Endothelial cell of umbilical vein (primary cell): ENCODE results near the gene SLC7A10. TPM values are rescaled to one million over a fixed set of nuclear protein-coding genes. Genes with fewer than 3 reads are reported as not detected.

Source experiments
- BruUV-seq: library from RNA; stranded (reverse); fragments of 400-500 nt; replicated peaks from 2 replicates; lab custom pipeline; 2021; lab: Mats Ljungman, UMichigan
- CTCF ChIA-PET: fragments of 300-600, 350-600 bp; sonication (Branson Sonifier 250); formaldehyde crosslinking; loops from one replicate; lab custom pipeline; 2021; ENCODE audit warnings: antibody characterized with exemption, inconsistent platforms; lab: Charles Lee
- POLR2A ChIA-PET: fragments of 300-600, 350-600 bp; sonication (Branson Sonifier 250); formaldehyde crosslinking; loops from one replicate; lab custom pipeline; 2021; ENCODE audit warnings: antibody characterized with exemption, inconsistent platforms; lab: Charles Lee
- DNase-seq: peaks from one replicate; pipeline ENCODE4 v3.0.0-alpha.2; 2011; ENCODE audit warnings: low read depth, low spot score
- FAIRE-seq: peaks from 2 replicates; lab custom pipeline; 2011; peaks lifted over from hg19 to GRCh38; lab: Jason Lieb, UNC
- H2AFZ ChIP-seq: 2 replicates; pipeline ENCODE4 v1.6.0; 2012; ENCODE audit warnings: low read depth, low read length, control low read depth, inconsistent platforms
- H3K27ac ChIP-seq: 2 replicates; pipeline ENCODE4 v1.5.1; 2011; ENCODE audit warnings: low read depth, mild to moderate bottlenecking, control low read depth, low read length, moderate library complexity; ENCODE audit not compliant: insufficient read depth
- H3K27me3 ChIP-seq, 2 experiments: 2 replicates each; pipeline versions ENCODE4 v1.6.0 to v1.6.1; 2011; ENCODE audit warnings: low read length in 2 of 2, mixed read lengths in 1 of 2; ENCODE audit not compliant: control insufficient read depth in 2 of 2, insufficient read depth in 2 of 2
- H3K36me3 ChIP-seq, 2 experiments: 2 replicates in 1 of 2; 3 replicates in 1 of 2; pipeline ENCODE4 v1.5.1; 2011; ENCODE audit warnings: low read length in 2 of 2, mild to moderate bottlenecking in 1 of 2, moderate library complexity in 1 of 2; ENCODE audit not compliant: control insufficient read depth in 2 of 2, insufficient read depth in 2 of 2; ENCODE audit errors: extremely low read depth in 1 of 2
- H3K4me1 ChIP-seq: 3 replicates; pipeline ENCODE4 v1.5.1; 2011; ENCODE audit warnings: mild to moderate bottlenecking, low read length; ENCODE audit not compliant: control insufficient read depth, insufficient read depth; ENCODE audit errors: extremely low read depth
- H3K4me2 ChIP-seq: 2 replicates; pipeline ENCODE4 v1.6.1; 2011; ENCODE audit warnings: low read length, control low read depth, mixed read lengths; ENCODE audit not compliant: insufficient read depth
- H3K4me3 ChIP-seq, 3 experiments: fragments of 200-600 bp in 1 of 3; sonication (generic), shearing (Covaris generic) in 1 of 3; replicated peaks in 1 of 3; 2 replicates each; pipeline ENCODE4 v1.5.1; 2011 to 2016; ENCODE audit warnings: control low read depth in 3 of 3, low read length in 3 of 3, mild to moderate bottlenecking in 2 of 3, inconsistent platforms in 1 of 3, low read depth in 1 of 3, moderate library complexity in 1 of 3; ENCODE audit not compliant: insufficient read depth in 1 of 3
- H3K79me2 ChIP-seq: 2 replicates; pipeline ENCODE4 v1.6.0; 2012; ENCODE audit warnings: low read length, inconsistent platforms; ENCODE audit not compliant: control insufficient read depth, insufficient read depth
- H3K9ac ChIP-seq: replicated peaks from 2 replicates; pipeline ENCODE3; 2011; ENCODE audit warnings: low read length, control low read depth; ENCODE audit not compliant: insufficient read depth; ENCODE audit errors: extremely low read depth
- H3K9me1 ChIP-seq: replicated peaks from 3 replicates; pipeline ENCODE4 v1.6.0; 2011; ENCODE audit warnings: mild to moderate bottlenecking, low read length; ENCODE audit not compliant: control insufficient read depth, insufficient read depth; ENCODE audit errors: extremely low read depth
- H3K9me3 ChIP-seq: replicated peaks from 2 replicates; pipeline ENCODE4 v1.5.1; 2012; ENCODE audit warnings: low read length, inconsistent platforms; ENCODE audit not compliant: control insufficient read depth, insufficient read depth
- H4K20me1 ChIP-seq: replicated peaks from 2 replicates; pipeline ENCODE3; 2011; ENCODE audit warnings: mild to moderate bottlenecking, low read length; ENCODE audit not compliant: control insufficient read depth, insufficient read depth; ENCODE audit errors: extremely low read depth
- EZH2 ChIP-seq: IDR thresholded peaks from 2 replicates; pipeline ENCODE4 v1.6.1; 2012; ENCODE audit warnings: borderline replicate concordance, low read depth, mild to moderate bottlenecking, moderate library complexity, low read length, inconsistent platforms; ENCODE audit not compliant: severe bottlenecking
- FOS ChIP-seq: IDR thresholded peaks from 2 replicates; pipeline ENCODE4 v1.6.1; 2011; ENCODE audit warnings: mild to moderate bottlenecking, low read length, moderate library complexity, borderline replicate concordance; ENCODE audit not compliant: insufficient read depth
- GATA2 ChIP-seq: IDR thresholded peaks from 2 replicates; pipeline ENCODE4 v1.7.0; 2011; ENCODE audit warnings: low read depth, mild to moderate bottlenecking, moderate library complexity, mixed read lengths, low read length; ENCODE audit not compliant: insufficient read length, insufficient read depth
- JUN ChIP-seq: IDR thresholded peaks from 2 replicates; pipeline ENCODE4 v1.6.1; 2011; ENCODE audit warnings: borderline replicate concordance, low read depth; ENCODE audit not compliant: insufficient read length, insufficient read depth
- MYC ChIP-seq: IDR thresholded peaks from one replicate; pipeline ENCODE4 v1.6.1; 2011; ENCODE audit warnings: mild to moderate bottlenecking, low read depth, low read length
- POLR2A ChIP-seq: IDR thresholded peaks from 2 replicates; pipeline ENCODE4 v1.6.1; 2012; ENCODE audit warnings: low read depth, mild to moderate bottlenecking, control low read depth, low read length
- POLR2AphosphoS5 ChIP-seq: IDR thresholded peaks from 2 replicates; pipeline ENCODE4 v1.6.1; 2012; ENCODE audit warnings: low read depth, mild to moderate bottlenecking, control low read depth, low read length, moderate library complexity; ENCODE audit not compliant: insufficient read depth
- dilution Hi-C: fragments of 300-500 bp; cut with MboI; formaldehyde crosslinking; loops from one replicate; pipeline ENCODE4 v1.15.0; 2019; ENCODE audit warnings: low sequenced_read_pairs; ENCODE audit not compliant: extremely low pct_ligation_motif_present
- intact Hi-C: fragments of 100-400 bp; cut with micrococcal nuclease; formaldehyde crosslinking; loops from one replicate; pipeline ENCODE4 v1.10.0; 2022
- polyA plus RNA-seq, 4 experiments: library from polyadenylated mRNA; depleted of rRNA in 3 of 4; stranded (reverse) in 3 of 4; unstranded in 1 of 4; fragments of >200 nt; gene quantifications; 2 replicates each; pipeline versions ENCODE4 v1.2.1 to v1.2.3, GENCODE V29; 2011 to 2012; ENCODE audit warnings: missing spikeins in 1 of 4
- total RNA-seq: library from RNA; stranded (reverse); gene quantifications from 2 replicates; pipeline ENCODE4 v1.2.3, GENCODE V29; 2021
- TF ChIP-seq, protein P1 (sequence below): IDR thresholded peaks from 2 replicates; pipeline ENCODE4 v1.6.1; 2011; ENCODE audit not compliant: insufficient read depth, insufficient read length
- TF ChIP-seq, protein P2 (sequence below), 2 donors: IDR thresholded peaks; 1 replicate in 1 of 2; 2 replicates in 1 of 2; pipeline ENCODE4 v1.5.1; 2011; ENCODE audit warnings: low read length in 2 of 2, mild to moderate bottlenecking in 2 of 2, moderate library complexity in 2 of 2, control low read depth in 1 of 2, inconsistent platforms in 1 of 2, low read depth in 1 of 2; ENCODE audit not compliant: insufficient read depth in 1 of 2; ENCODE audit errors: extremely low read depth in 1 of 2

SLC7A10 gene
- total and polyA plus RNA-seq, 2 donors (not counting 3 experiments of a cell fraction or from before 2014, with no cell fraction given) = not detected

DNA sequence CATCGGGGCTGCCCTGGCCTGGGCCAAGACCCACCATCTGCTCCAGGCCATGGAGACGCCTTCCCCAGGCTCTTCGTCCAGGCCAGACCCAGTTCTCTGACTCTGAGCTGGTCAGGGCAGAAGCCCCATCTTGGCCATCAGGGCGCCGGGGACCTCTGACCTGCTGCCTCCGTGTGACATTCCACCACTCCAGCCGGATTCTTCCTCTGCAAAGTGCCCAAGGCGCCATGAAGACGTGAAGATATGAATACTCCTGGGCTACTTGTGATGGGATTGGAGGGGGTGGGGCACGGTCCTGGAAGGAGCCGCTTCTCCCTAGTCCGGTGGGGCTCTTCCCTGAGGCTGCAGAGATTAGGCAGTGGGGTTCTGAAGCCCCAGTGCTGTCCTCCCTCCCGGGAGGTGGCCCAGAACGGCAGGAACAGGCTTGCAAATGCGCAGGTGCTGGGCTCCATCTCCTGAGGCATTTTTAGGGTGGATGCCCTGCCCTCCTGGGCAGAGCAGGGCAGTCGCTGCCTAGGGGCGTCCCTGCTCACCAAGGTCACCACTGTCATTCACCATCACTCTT, 26.0 kb upstream of the SLC7A10 start:
- ChIA-PET POLR2A (no interaction called here), CTCF (no interaction called here)
- Histone ChIP-seq H3K4me2 (no peak overlapping the region), H3K27ac (no peak overlapping the region), H3K79me2 (no peaks in the 10 kb centered on the region), H3K9me1 (no peaks in the 10 kb centered on the region), H3K36me3 (no peaks in the 10 kb centered on the region), H2AFZ (no peak overlapping the region), H3K4me3 (no peak overlapping the region), H3K9me3 (no peaks in the 10 kb centered on the region), H3K9ac (no peak overlapping the region), H3K4me1 (no peaks in the 10 kb centered on the region), H3K27me3 (no peaks in the 10 kb centered on the region), H4K20me1 (no peaks in the 10 kb centered on the region)
- TF ChIP-seq, protein P1, sequence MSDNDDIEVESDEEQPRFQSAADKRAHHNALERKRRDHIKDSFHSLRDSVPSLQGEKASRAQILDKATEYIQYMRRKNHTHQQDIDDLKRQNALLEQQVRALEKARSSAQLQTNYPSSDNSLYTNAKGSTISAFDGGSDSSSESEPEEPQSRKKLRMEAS = no peak
- TF ChIP-seq EZH2 (no peak), FOS (no peak), POLR2AphosphoS5 (no peak), JUN (no peak), POLR2A (no peak), MYC (no peak), GATA2 (no peak)
- TF ChIP-seq, protein P2, sequence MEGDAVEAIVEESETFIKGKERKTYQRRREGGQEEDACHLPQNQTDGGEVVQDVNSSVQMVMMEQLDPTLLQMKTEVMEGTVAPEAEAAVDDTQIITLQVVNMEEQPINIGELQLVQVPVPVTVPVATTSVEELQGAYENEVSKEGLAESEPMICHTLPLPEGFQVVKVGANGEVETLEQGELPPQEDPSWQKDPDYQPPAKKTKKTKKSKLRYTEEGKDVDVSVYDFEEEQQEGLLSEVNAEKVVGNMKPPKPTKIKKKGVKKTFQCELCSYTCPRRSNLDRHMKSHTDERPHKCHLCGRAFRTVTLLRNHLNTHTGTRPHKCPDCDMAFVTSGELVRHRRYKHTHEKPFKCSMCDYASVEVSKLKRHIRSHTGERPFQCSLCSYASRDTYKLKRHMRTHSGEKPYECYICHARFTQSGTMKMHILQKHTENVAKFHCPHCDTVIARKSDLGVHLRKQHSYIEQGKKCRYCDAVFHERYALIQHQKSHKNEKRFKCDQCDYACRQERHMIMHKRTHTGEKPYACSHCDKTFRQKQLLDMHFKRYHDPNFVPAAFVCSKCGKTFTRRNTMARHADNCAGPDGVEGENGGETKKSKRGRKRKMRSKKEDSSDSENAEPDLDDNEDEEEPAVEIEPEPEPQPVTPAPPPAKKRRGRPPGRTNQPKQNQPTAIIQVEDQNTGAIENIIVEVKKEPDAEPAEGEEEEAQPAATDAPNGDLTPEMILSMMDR (IDR thresholded peaks at IDR 0.05; ENCODE audit: extremely low read depth in 1 of 2, insufficient read depth in 1 of 2, low read depth in 1 of 2, low read length in 2 of 2) = no peak
- dilution Hi-C loops = no loop called here
- FAIRE-seq (no peak), DNase-seq (no peak)
- BruUV-seq = no TSS peak
- intact Hi-C loops = no loop called here
